Panc1 (cell line): ENCODE measurements around the gene GPRIN2. TPM values are rescaled to one million over a fixed set of nuclear protein-coding genes. Genes with fewer than 3 reads are reported as not detected.

Experiments used
- ATAC-seq: fragments of 200-7000 bp; cut with Tn5 transposase; 2 replicates; pipeline ENCODE4 v1.9.1; 2020; ENCODE audit warnings: mild to moderate bottlenecking, moderate library complexity
- BruUV-seq: library from RNA; stranded (reverse); fragments of 400-500 nt; replicated peaks from 2 replicates; lab custom pipeline; 2021; lab: Mats Ljungman, UMichigan
- CTCF ChIA-PET: fragments of 300-600 bp; sonication (Branson Sonifier 250); formaldehyde crosslinking; loops from one replicate; lab custom pipeline; 2022; ENCODE audit warnings: antibody characterized with exemption; lab: Charles Lee
- POLR2A ChIA-PET: fragments of 300-600 bp; sonication (Branson Sonifier 250); formaldehyde crosslinking; loops from one replicate; lab custom pipeline; 2022; ENCODE audit warnings: antibody characterized with exemption; lab: Charles Lee
- DNase-seq: peaks from one replicate; pipeline ENCODE4 v3.0.0-alpha.2; 2010; ENCODE audit warnings: low read depth, low spot score
- H3K27ac ChIP-seq: 2 replicates; pipeline ENCODE4 v1.5.1; 2011; ENCODE audit warnings: mild to moderate bottlenecking, low read length, inconsistent platforms
- H3K27me3 ChIP-seq: fragments of 200-500 bp; sonication (Bioruptor generic); 2 replicates; pipeline ENCODE4 v1.6.0; 2014; ENCODE audit warnings: low read length, inconsistent platforms; ENCODE audit not compliant: control insufficient read depth, insufficient read depth
- H3K36me3 ChIP-seq: fragments of 200-500 bp; sonication (Bioruptor generic); 2 replicates; pipeline ENCODE4 v1.5.1; 2014; ENCODE audit warnings: inconsistent platforms, mild to moderate bottlenecking, low read length, moderate library complexity; ENCODE audit not compliant: control insufficient read depth, insufficient read depth
- H3K4me1 ChIP-seq: 2 replicates; pipeline ENCODE4 v1.5.1; 2011; ENCODE audit warnings: inconsistent platforms, mild to moderate bottlenecking, low read length, moderate library complexity; ENCODE audit not compliant: control insufficient read depth, insufficient read depth
- H3K4me3 ChIP-seq, 2 experiments: 2 replicates each; pipeline ENCODE4 v1.5.1; 2011 to 2012; ENCODE audit warnings: low read depth in 2 of 2, low read length in 2 of 2, mild to moderate bottlenecking in 2 of 2, inconsistent platforms in 1 of 2, moderate library complexity in 1 of 2
- H3K9me3 ChIP-seq: fragments of 200-500 bp; sonication (Bioruptor generic); 2 replicates; pipeline ENCODE4 v1.5.1; 2014; ENCODE audit warnings: low read depth, mild to moderate bottlenecking, inconsistent platforms, low read length, moderate library complexity; ENCODE audit not compliant: control insufficient read depth, insufficient read depth
- POLR2AphosphoS5 ChIP-seq: IDR thresholded peaks from 2 replicates; pipeline ENCODE4 v1.6.1; 2012; ENCODE audit warnings: mild to moderate bottlenecking, low read depth, low read length, moderate library complexity
- SIN3A ChIP-seq: IDR thresholded peaks from 2 replicates; pipeline ENCODE4 v1.6.1; 2012; ENCODE audit warnings: low read depth, mild to moderate bottlenecking, low read length, moderate library complexity, borderline replicate concordance; ENCODE audit not compliant: insufficient read depth
- TCF7L2 ChIP-seq: IDR thresholded peaks from 2 replicates; pipeline ENCODE4 v1.6.1; 2011; ENCODE audit warnings: mild to moderate bottlenecking, low read depth, low read length, inconsistent platforms
- in situ Hi-C: cut with HindIII; loops from 2 replicates; pipeline ENCODE4 v1.10.0; 2016; ENCODE audit warnings: low sequenced_read_pairs, low pct_unique_long_range_greater_than_20kb
- intact Hi-C: fragments of 100-400 bp; cut with micrococcal nuclease; formaldehyde crosslinking; loops from one replicate; pipeline ENCODE4 v1.10.0; 2022; ENCODE audit not compliant: unreplicated experiment
- total RNA-seq: library from RNA; stranded (reverse); gene quantifications from one replicate; pipeline ENCODE4 v1.2.1, GENCODE V29; 2021; ENCODE audit not compliant: unreplicated experiment
- TF ChIP-seq, protein P1 (sequence below), 2 experiments: IDR thresholded peaks; 2 replicates each; pipeline ENCODE4 v1.6.1; 2011 to 2012; ENCODE audit warnings: low read depth in 2 of 2, control low read depth in 1 of 2, low read length in 1 of 2, mild to moderate bottlenecking in 1 of 2, moderate library complexity in 1 of 2; ENCODE audit not compliant: insufficient read depth in 1 of 2
- TF ChIP-seq, protein P2 (sequence below): fragments of 450-650 bp; IDR thresholded peaks from 2 replicates; pipeline ENCODE4 v1.5.1; 2017; ENCODE audit warnings: mild to moderate bottlenecking

The GPRIN2 gene
- total RNA-seq, 1 experiment from 2014 or later, result 12.9 TPM

- Histone ChIP-seq H3K36me3 (no peaks in the 10 kb centered on the region), H3K27ac (peak overlapping the region; percentile 80), H3K4me1 (peaks cover 26% of the 10 kb centered on the region), H3K4me3 (no peak overlapping the region; a peak in 1 of 4 replicates), H3K9me3 (no peaks in the 10 kb centered on the region), H3K27me3 (no peaks in the 10 kb centered on the region)
- TF ChIP-seq, protein P1, sequence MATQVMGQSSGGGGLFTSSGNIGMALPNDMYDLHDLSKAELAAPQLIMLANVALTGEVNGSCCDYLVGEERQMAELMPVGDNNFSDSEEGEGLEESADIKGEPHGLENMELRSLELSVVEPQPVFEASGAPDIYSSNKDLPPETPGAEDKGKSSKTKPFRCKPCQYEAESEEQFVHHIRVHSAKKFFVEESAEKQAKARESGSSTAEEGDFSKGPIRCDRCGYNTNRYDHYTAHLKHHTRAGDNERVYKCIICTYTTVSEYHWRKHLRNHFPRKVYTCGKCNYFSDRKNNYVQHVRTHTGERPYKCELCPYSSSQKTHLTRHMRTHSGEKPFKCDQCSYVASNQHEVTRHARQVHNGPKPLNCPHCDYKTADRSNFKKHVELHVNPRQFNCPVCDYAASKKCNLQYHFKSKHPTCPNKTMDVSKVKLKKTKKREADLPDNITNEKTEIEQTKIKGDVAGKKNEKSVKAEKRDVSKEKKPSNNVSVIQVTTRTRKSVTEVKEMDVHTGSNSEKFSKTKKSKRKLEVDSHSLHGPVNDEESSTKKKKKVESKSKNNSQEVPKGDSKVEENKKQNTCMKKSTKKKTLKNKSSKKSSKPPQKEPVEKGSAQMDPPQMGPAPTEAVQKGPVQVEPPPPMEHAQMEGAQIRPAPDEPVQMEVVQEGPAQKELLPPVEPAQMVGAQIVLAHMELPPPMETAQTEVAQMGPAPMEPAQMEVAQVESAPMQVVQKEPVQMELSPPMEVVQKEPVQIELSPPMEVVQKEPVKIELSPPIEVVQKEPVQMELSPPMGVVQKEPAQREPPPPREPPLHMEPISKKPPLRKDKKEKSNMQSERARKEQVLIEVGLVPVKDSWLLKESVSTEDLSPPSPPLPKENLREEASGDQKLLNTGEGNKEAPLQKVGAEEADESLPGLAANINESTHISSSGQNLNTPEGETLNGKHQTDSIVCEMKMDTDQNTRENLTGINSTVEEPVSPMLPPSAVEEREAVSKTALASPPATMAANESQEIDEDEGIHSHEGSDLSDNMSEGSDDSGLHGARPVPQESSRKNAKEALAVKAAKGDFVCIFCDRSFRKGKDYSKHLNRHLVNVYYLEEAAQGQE (IDR thresholded peaks at IDR 0.05; ENCODE audit: insufficient read depth in 1 of 2, low read depth in 2 of 2, low read length in 1 of 2), result no peak
- TF ChIP-seq SIN3A (no peak), POLR2AphosphoS5 (no peak), TCF7L2 (no peak)
- TF ChIP-seq, protein P2, sequence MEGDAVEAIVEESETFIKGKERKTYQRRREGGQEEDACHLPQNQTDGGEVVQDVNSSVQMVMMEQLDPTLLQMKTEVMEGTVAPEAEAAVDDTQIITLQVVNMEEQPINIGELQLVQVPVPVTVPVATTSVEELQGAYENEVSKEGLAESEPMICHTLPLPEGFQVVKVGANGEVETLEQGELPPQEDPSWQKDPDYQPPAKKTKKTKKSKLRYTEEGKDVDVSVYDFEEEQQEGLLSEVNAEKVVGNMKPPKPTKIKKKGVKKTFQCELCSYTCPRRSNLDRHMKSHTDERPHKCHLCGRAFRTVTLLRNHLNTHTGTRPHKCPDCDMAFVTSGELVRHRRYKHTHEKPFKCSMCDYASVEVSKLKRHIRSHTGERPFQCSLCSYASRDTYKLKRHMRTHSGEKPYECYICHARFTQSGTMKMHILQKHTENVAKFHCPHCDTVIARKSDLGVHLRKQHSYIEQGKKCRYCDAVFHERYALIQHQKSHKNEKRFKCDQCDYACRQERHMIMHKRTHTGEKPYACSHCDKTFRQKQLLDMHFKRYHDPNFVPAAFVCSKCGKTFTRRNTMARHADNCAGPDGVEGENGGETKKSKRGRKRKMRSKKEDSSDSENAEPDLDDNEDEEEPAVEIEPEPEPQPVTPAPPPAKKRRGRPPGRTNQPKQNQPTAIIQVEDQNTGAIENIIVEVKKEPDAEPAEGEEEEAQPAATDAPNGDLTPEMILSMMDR, result no peak
- DNase-seq (no peak), ATAC-seq (no peak)
- intact Hi-C loops, result no loop called here
- in situ Hi-C loops, result no loop called here
- BruUV-seq, result no TSS peak
- POLR2A ChIA-PET, result no interaction called here
- CTCF ChIA-PET, result no interaction called here
These were observed 15.3 kb downstream of the GPRIN2 start for GRCh38 chr10:46541017-46541661.

GRCh38 chr10:46540412-46541016, 15.9 kb downstream of the GPRIN2 start:
- in situ Hi-C loops, result no loop called here
- intact Hi-C loops, result no loop called here
- Histone ChIP-seq H3K27ac (peak overlapping the region; percentile 80), H3K4me1 (peaks cover 26% of the 10 kb centered on the region), H3K36me3 (no peaks in the 10 kb centered on the region), H3K27me3 (no peaks in the 10 kb centered on the region), H3K4me3 (0 out of 4 replicates have a peak overlapping the region, but pooled peaks of 1 of the 2 experiments have one; percentile 15), H3K9me3 (no peaks in the 10 kb centered on the region)
- TF ChIP-seq SIN3A (no peak), TCF7L2 (no peak), POLR2AphosphoS5 (no peak)
- TF ChIP-seq, protein P1 (IDR thresholded peaks at IDR 0.05; ENCODE audit: insufficient read depth in 1 of 2, low read depth in 2 of 2, low read length in 1 of 2), result no peak
- TF ChIP-seq, protein P2, result no peak
- CTCF ChIA-PET, result no interaction called here
- BruUV-seq, result no TSS peak
- no peak for DNase-seq
- no peak for ATAC-seq
- POLR2A ChIA-PET, result no interaction called here
